Measurements from ENCODE around the gene RFC5.

Gene RFC5

GRCh38 chr12:118065380-118065779 is 48.9 kb downstream of the RFC5 start:
- Histone ChIP-seq H3K79me2 (ENCODE audit: insufficient read depth, low read length) (no peaks in the 10 kb centered on the region), H4K20me1 (ENCODE audit: low read depth, low read length) (no peaks in the 10 kb centered on the region), H3K36me3 (ENCODE audit: low read length) (no peaks in the 10 kb centered on the region), H3K9ac (ENCODE audit: low read length) (no peak overlapping the region), H2AFZ (ENCODE audit: low read depth, low read length, severe bottlenecking) (no peak overlapping the region), H3K4me3 (ENCODE audit: insufficient read depth, low read length, poor library complexity, severe bottlenecking) (no peak overlapping the region), H3K27me3 (ENCODE audit: low read length) (no peaks in the 10 kb centered on the region), H3K4me2 (ENCODE audit: low read depth, low read length, poor library complexity, severe bottlenecking) (no peak overlapping the region), H3K9me3 (ENCODE audit: insufficient read depth, low read length) (no peaks in the 10 kb centered on the region), H3K9me2 (replicated peaks; ENCODE audit: insufficient read depth, low read length) (no peaks in the 10 kb centered on the region), H3F3A (ENCODE audit: insufficient read depth) (no peaks in the 10 kb centered on the region), H3K27ac (ENCODE audit: low read depth, low read length) (no peak overlapping the region)
- TF ChIP-seq CTCF (IDR thresholded peaks at IDR 0.05; ENCODE audit: insufficient read depth, low read length, poor library complexity, severe bottlenecking) (no peak), EZH2phosphoT487 (conservative IDR thresholded peaks at IDR 0.05; ENCODE audit: low read length) (no peak)

- H3K9ac ChIP-seq (ENCODE audit: low read length), result no peak overlapping the region
- no peaks in the 10 kb centered on the region for H3K9me3 ChIP-seq (ENCODE audit: insufficient read depth, low read length)
- H3F3A ChIP-seq (ENCODE audit: insufficient read depth), result no peaks in the 10 kb centered on the region
- no peaks in the 10 kb centered on the region for H4K20me1 ChIP-seq (ENCODE audit: low read depth, low read length)
- no peaks in the 10 kb centered on the region for H3K9me2 ChIP-seq (replicated peaks; ENCODE audit: insufficient read depth, low read length)
- H3K4me2 ChIP-seq (ENCODE audit: low read depth, low read length, poor library complexity, severe bottlenecking), result no peak overlapping the region
- H3K79me2 ChIP-seq (ENCODE audit: insufficient read depth, low read length), result no peaks in the 10 kb centered on the region
- no peak overlapping the region for H3K27ac ChIP-seq (ENCODE audit: low read depth, low read length)
- H2AFZ ChIP-seq (ENCODE audit: low read depth, low read length, severe bottlenecking), result no peak overlapping the region
- no peaks in the 10 kb centered on the region for H3K36me3 ChIP-seq (ENCODE audit: low read length)
- H3K27me3 ChIP-seq (ENCODE audit: low read length), result no peaks in the 10 kb centered on the region
- no peak overlapping the region for H3K4me3 ChIP-seq (ENCODE audit: insufficient read depth, low read length, poor library complexity, severe bottlenecking)
- TF ChIP-seq EZH2phosphoT487 (conservative IDR thresholded peaks at IDR 0.05; ENCODE audit: low read length) (no peak), CTCF (IDR thresholded peaks at IDR 0.05; ENCODE audit: insufficient read depth, low read length, poor library complexity, severe bottlenecking) (no peak)
Measured at GRCh38 chr12:118068445-118068844, 51.9 kb downstream of the RFC5 start.

GRCh38 chr12:118070650-118071049 is 54.1 kb downstream of the RFC5 start:
- H3K4me2 ChIP-seq (ENCODE audit: low read depth, low read length, poor library complexity, severe bottlenecking), result no peak overlapping the region
- no peaks in the 10 kb centered on the region for H3K79me2 ChIP-seq (ENCODE audit: insufficient read depth, low read length)
- no peak overlapping the region for H2AFZ ChIP-seq (ENCODE audit: low read depth, low read length, severe bottlenecking)
- no peaks in the 10 kb centered on the region for H4K20me1 ChIP-seq (ENCODE audit: low read depth, low read length)
- no peak overlapping the region for H3K4me3 ChIP-seq (ENCODE audit: insufficient read depth, low read length, poor library complexity, severe bottlenecking)
- no peak overlapping the region for H3K27ac ChIP-seq (ENCODE audit: low read depth, low read length)
- no peaks in the 10 kb centered on the region for H3K36me3 ChIP-seq (ENCODE audit: low read length)
- H3F3A ChIP-seq (ENCODE audit: insufficient read depth), result no peaks in the 10 kb centered on the region
- TF ChIP-seq EZH2phosphoT487 (conservative IDR thresholded peaks at IDR 0.05; ENCODE audit: low read length) (no peak), CTCF (IDR thresholded peaks at IDR 0.05; ENCODE audit: insufficient read depth, low read length, poor library complexity, severe bottlenecking) (no peak)
- no peaks in the 10 kb centered on the region for H3K27me3 ChIP-seq (ENCODE audit: low read length)
- no peaks in the 10 kb centered on the region for H3K9me3 ChIP-seq (ENCODE audit: insufficient read depth, low read length)
- no peak overlapping the region for H3K9ac ChIP-seq (ENCODE audit: low read length)
- no peaks in the 10 kb centered on the region for H3K9me2 ChIP-seq (replicated peaks; ENCODE audit: insufficient read depth, low read length)
